ENCODE results near the gene PM20D1. TPM values are rescaled to one million over a fixed set of nuclear protein-coding genes. Genes with fewer than 3 reads are reported as not detected.
A peak's percentile ranks its signal among the peaks of the same experiment; 100 is the strongest.

PM20D1 gene
- total and polyA plus RNA-seq, 3 experiments from 2014 or later = 0.31 to 2.6 (median 0.38) TPM

- POLR2A ChIA-PET = interaction anchor here (0.5 to 2.2 kb wide), 2 partner anchors 185 to 316 kb away, joined by 5 read pairs; no protein-coding TSS in a partner anchor
- DNase-seq = peak; percentile 38 to 72 (median 41)
- H3K4me1 Mint-ChIP-seq = no peaks in the 10 kb centered on the region
Measured at GRCh38 chr1:205791568-205792180, 58.3 kb downstream of the PM20D1 start.

GRCh38 chr1:205787287-205787916, 62.5 kb downstream of the PM20D1 start:
- DNase-seq = no peak
- H3K4me3 Mint-ChIP-seq = no peak overlapping the region
- H3K9me3 ChIP-seq (ENCODE audit: low read length) = no peaks in the 10 kb centered on the region
- no peak overlapping the region for H3K4me3 ChIP-seq (ENCODE audit: low read length)
- no peaks in the 10 kb centered on the region for H3K27me3 Mint-ChIP-seq
- H3K27me3 ChIP-seq (ENCODE audit: insufficient read depth, low read length, poor library complexity, severe bottlenecking) = no peaks in the 10 kb centered on the region
- CTCF ChIA-PET = interaction anchor here (1.6 to 10.3 kb wide), 2 partner anchors 191 to 319 kb away, joined by 5 to 133 read pairs; no protein-coding TSS in a partner anchor
- POLR2A ChIA-PET = no interaction called here
- peak overlapping the region in 1 of 8 donors; percentile 24 for H3K27ac Mint-ChIP-seq
- peaks cover 5 to 7% (median 6%) of the 10 kb centered on the region in 3 donors for H3K4me1 Mint-ChIP-seq
- no peaks in the 10 kb centered on the region for H3K9me3 Mint-ChIP-seq
- H3K27ac ChIP-seq (ENCODE audit: low read depth, low read length) = peak overlapping the region; percentile 49
- peaks cover 9% of the 10 kb centered on the region for H3K4me1 ChIP-seq (ENCODE audit: insufficient read depth, low read length)
- peaks cover under 1% of the 10 kb centered on the region for H3K36me3 ChIP-seq (ENCODE audit: insufficient read depth, low read length)
- H3K36me3 Mint-ChIP-seq = peaks cover 0 to 36% (median 7%) of the 10 kb centered on the region in 3 donors

More at GRCh38 chr1:205791568-205792180, 58.3 kb downstream of the PM20D1 start:
- H3K4me3 ChIP-seq (ENCODE audit: low read length) = no peak overlapping the region
- no peaks in the 10 kb centered on the region for H3K4me1 ChIP-seq (ENCODE audit: insufficient read depth, low read length)
- Mint-ChIP-seq H3K27ac (peak overlapping the region in 2 of 8 donors; percentile 58 to 70), H3K9me3 (no peaks in the 10 kb centered on the region), H3K36me3 (peaks cover 0 to 77% (median 15%) of the 10 kb centered on the region in 3 donors), H3K27me3 (no peaks in the 10 kb centered on the region), H3K4me3 (no peak overlapping the region)
- no peaks in the 10 kb centered on the region for H3K9me3 ChIP-seq (ENCODE audit: low read length)
- no peak overlapping the region for H3K27ac ChIP-seq (ENCODE audit: low read depth, low read length)
- CTCF ChIA-PET = interaction anchor here (0.6 to 10.3 kb wide), 24 partner anchors 8 to 317 kb away, joined by 3 to 133 read pairs (median 3); partner anchors contain the start of gene RAB7B
- peaks cover 24% of the 10 kb centered on the region for H3K36me3 ChIP-seq (ENCODE audit: insufficient read depth, low read length)
- H3K27me3 ChIP-seq (ENCODE audit: insufficient read depth, low read length, poor library complexity, severe bottlenecking) = no peaks in the 10 kb centered on the region

- H3K9me3 ChIP-seq (ENCODE audit: low read length) = no peaks in the 10 kb centered on the region
- Mint-ChIP-seq H3K4me3 (no peak overlapping the region), H3K27ac (no peak overlapping the region), H3K36me3 (peaks cover 0 to 28% (median 7%) of the 10 kb centered on the region in 3 donors), H3K27me3 (no peaks in the 10 kb centered on the region), H3K4me1 (peaks cover 5 to 9% (median 8%) of the 10 kb centered on the region in 3 donors), H3K9me3 (no peaks in the 10 kb centered on the region)
- ChIA-PET CTCF (interaction anchor here (1.3 kb wide), 2 partner anchors 77 to 191 kb away, joined by 3 to 5 read pairs; no protein-coding TSS in a partner anchor), POLR2A (no interaction called here)
- H3K4me3 ChIP-seq (ENCODE audit: low read length) = no peak overlapping the region
- no peaks in the 10 kb centered on the region for H3K27me3 ChIP-seq (ENCODE audit: insufficient read depth, low read length, poor library complexity, severe bottlenecking)
- H3K27ac ChIP-seq (ENCODE audit: low read depth, low read length) = peak overlapping the region; percentile 42
- no peak for DNase-seq
- no peaks in the 10 kb centered on the region for H3K36me3 ChIP-seq (ENCODE audit: insufficient read depth, low read length)
- peaks cover 9% of the 10 kb centered on the region for H3K4me1 ChIP-seq (ENCODE audit: insufficient read depth, low read length)
Measured at GRCh38 chr1:205786601-205787000, 63.3 kb downstream of the PM20D1 start.

GRCh38 chr1:205785446-205785845, 64.5 kb downstream of the PM20D1 start:
- Mint-ChIP-seq H3K9me3 (no peaks in the 10 kb centered on the region), H3K27ac (no peak overlapping the region), H3K4me1 (peaks cover 5 to 9% (median 8%) of the 10 kb centered on the region in 3 donors), H3K4me3 (no peak overlapping the region), H3K36me3 (peaks cover 0 to 16% (median 4%) of the 10 kb centered on the region in 3 donors), H3K27me3 (no peaks in the 10 kb centered on the region)
- Histone ChIP-seq H3K4me3 (ENCODE audit: low read length) (no peak overlapping the region), H3K27ac (ENCODE audit: low read depth, low read length) (no peak overlapping the region), H3K4me1 (ENCODE audit: insufficient read depth, low read length) (peaks cover 9% of the 10 kb centered on the region), H3K9me3 (ENCODE audit: low read length) (no peaks in the 10 kb centered on the region), H3K27me3 (ENCODE audit: insufficient read depth, low read length, poor library complexity, severe bottlenecking) (no peaks in the 10 kb centered on the region), H3K36me3 (ENCODE audit: insufficient read depth, low read length) (no peaks in the 10 kb centered on the region)
- ChIA-PET CTCF (interaction anchor here (1.3 to 1.7 kb wide), 3 partner anchors 76 to 192 kb away, joined by 3 to 7 read pairs (median 5); no protein-coding TSS in a partner anchor), POLR2A (no interaction called here)
- DNase-seq = no peak

GRCh38 chr1:205783904-205784303, 66.0 kb downstream of the PM20D1 start:
- no peak overlapping the region for H3K4me3 ChIP-seq (ENCODE audit: low read length)
- ChIA-PET POLR2A (no interaction called here), CTCF (interaction anchor here (1.2 to 1.7 kb wide), 2 partner anchors 22 to 193 kb away, joined by 3 to 7 read pairs; no protein-coding TSS in a partner anchor)
- no peak overlapping the region for H3K4me3 Mint-ChIP-seq
- H3K36me3 Mint-ChIP-seq = peaks cover 0 to 2% (median 0%) of the 10 kb centered on the region in 3 donors
- H3K27ac Mint-ChIP-seq = no peak overlapping the region
- DNase-seq = no peak
- no peaks in the 10 kb centered on the region for H3K27me3 ChIP-seq (ENCODE audit: insufficient read depth, low read length, poor library complexity, severe bottlenecking)
- peaks cover 6 to 10% (median 8%) of the 10 kb centered on the region in 3 donors for H3K4me1 Mint-ChIP-seq
- no peaks in the 10 kb centered on the region for H3K36me3 ChIP-seq (ENCODE audit: insufficient read depth, low read length)
- H3K27ac ChIP-seq (ENCODE audit: low read depth, low read length) = no peak overlapping the region
- H3K4me1 ChIP-seq (ENCODE audit: insufficient read depth, low read length) = peaks cover 9% of the 10 kb centered on the region
- no peaks in the 10 kb centered on the region for H3K27me3 Mint-ChIP-seq
- no peaks in the 10 kb centered on the region for H3K9me3 Mint-ChIP-seq
- no peaks in the 10 kb centered on the region for H3K9me3 ChIP-seq (ENCODE audit: low read length)

- CTCF ChIA-PET = interaction anchor here (1.2 to 2.1 kb wide), 2 partner anchors 8 to 125 kb away, joined by 3 to 13 read pairs; no protein-coding TSS in a partner anchor
- H3K9me3 ChIP-seq (ENCODE audit: low read length) = no peaks in the 10 kb centered on the region
- H3K27me3 ChIP-seq (ENCODE audit: insufficient read depth, low read length, poor library complexity, severe bottlenecking) = no peaks in the 10 kb centered on the region
- no peak overlapping the region for H3K27ac Mint-ChIP-seq
- H3K4me1 ChIP-seq (ENCODE audit: insufficient read depth, low read length) = peaks cover 9% of the 10 kb centered on the region
- POLR2A ChIA-PET = no interaction called here
- no peaks in the 10 kb centered on the region for H3K9me3 Mint-ChIP-seq
- no peak overlapping the region for H3K4me3 Mint-ChIP-seq
- H3K27me3 Mint-ChIP-seq = no peaks in the 10 kb centered on the region
- no peak overlapping the region for H3K4me3 ChIP-seq (ENCODE audit: low read length)
- H3K36me3 ChIP-seq (ENCODE audit: insufficient read depth, low read length) = no peaks in the 10 kb centered on the region
- no peak for DNase-seq
- H3K4me1 Mint-ChIP-seq = peaks cover 8 to 14% (median 10%) of the 10 kb centered on the region in 3 donors
- peaks cover 0 to 2% (median 0%) of the 10 kb centered on the region in 3 donors for H3K36me3 Mint-ChIP-seq
- no peak overlapping the region for H3K27ac ChIP-seq (ENCODE audit: low read depth, low read length)
Measured at GRCh38 chr1:205783433-205783795, 66.5 kb downstream of the PM20D1 start.

GRCh38 chr1:205782627-205783432, 67.1 kb downstream of the PM20D1 start:
- Histone ChIP-seq H3K9me3 (ENCODE audit: low read length) (no peaks in the 10 kb centered on the region), H3K36me3 (ENCODE audit: insufficient read depth, low read length) (no peaks in the 10 kb centered on the region), H3K27ac (ENCODE audit: low read depth, low read length) (no peak overlapping the region), H3K4me3 (ENCODE audit: low read length) (no peak overlapping the region), H3K4me1 (ENCODE audit: insufficient read depth, low read length) (peaks cover 9% of the 10 kb centered on the region), H3K27me3 (ENCODE audit: insufficient read depth, low read length, poor library complexity, severe bottlenecking) (no peaks in the 10 kb centered on the region)
- POLR2A ChIA-PET = no interaction called here
- Mint-ChIP-seq H3K36me3 (peaks cover 0 to under 1% (median 0%) of the 10 kb centered on the region in 3 donors), H3K4me3 (no peak overlapping the region), H3K27me3 (no peaks in the 10 kb centered on the region), H3K27ac (peak overlapping the region in 4 of 8 donors; percentile 3 to 52 (median 10)), H3K4me1 (peaks cover 12 to 14% (median 13%) of the 10 kb centered on the region in 3 donors), H3K9me3 (no peaks in the 10 kb centered on the region)
- DNase-seq = peak in 1 of 5 donors; percentile 29
- CTCF ChIA-PET = interaction anchor here (0.6 to 2.1 kb wide), 9 partner anchors 8 to 324 kb away, joined by 3 to 13 read pairs (median 3); no protein-coding TSS in a partner anchor
